AG10803 (cell line): ENCODE measurements around the gene PMEPA1.

ENCODE experiments used
- DNase-seq: peaks from one replicate; pipeline ENCODE4 v3.0.0; 2010; ENCODE audit warnings: low read depth
- H3K4me3 ChIP-seq: 2 replicates; pipeline ENCODE4 v1.5.1; 2011; ENCODE audit warnings: mild to moderate bottlenecking, low read length, control low read depth
- CTCF ChIP-seq: conservative IDR thresholded peaks from 2 replicates; pipeline ENCODE4 v1.5.1; 2011; ENCODE audit warnings: mild to moderate bottlenecking, low read length, control low read depth, inconsistent platforms

Gene PMEPA1

GRCh38 chr20:57737349-57737748 is 27.5 kb upstream of the PMEPA1 start:
- H3K4me3 ChIP-seq: no peak overlapping the region
- no peak for TF ChIP-seq CTCF
- no peak for DNase-seq

GRCh38 chr20:57736738-57737347 is 27.0 kb upstream of the PMEPA1 start:
- no peak overlapping the region for H3K4me3 ChIP-seq
- no peak for DNase-seq
- no peak for TF ChIP-seq CTCF

GRCh38 chr20:57735831-57736737 is 26.3 kb upstream of the PMEPA1 start:
- TF ChIP-seq CTCF: no peak
- no peak for DNase-seq
- no peak overlapping the region for H3K4me3 ChIP-seq

- DNase-seq: no peak
- H3K4me3 ChIP-seq: no peak overlapping the region
- TF ChIP-seq CTCF: no peak
These were observed 24.9 kb upstream of the PMEPA1 start for GRCh38 chr20:57734754-57735153.

GRCh38 chr20:57732226-57732625 is 22.4 kb upstream of the PMEPA1 start:
- no peak for TF ChIP-seq CTCF

GRCh38 chr20:57728762-57729161 is 18.9 kb upstream of the PMEPA1 start:
- no peak overlapping the region for H3K4me3 ChIP-seq
- no peak for TF ChIP-seq CTCF
- DNase-seq: no peak

More at GRCh38 chr20:57732226-57732625, 22.4 kb upstream of the PMEPA1 start:
- no peak overlapping the region for H3K4me3 ChIP-seq
- DNase-seq: no peak

- DNase-seq: no peak
- H3K4me3 ChIP-seq: no peak overlapping the region
- TF ChIP-seq CTCF: no peak
These were observed 18.0 kb upstream of the PMEPA1 start for GRCh38 chr20:57727863-57728262.
